Articular chondrocyte of knee joint (primary cell): ENCODE results near the gene RBM4B. TPM values are rescaled to one million over a fixed set of nuclear protein-coding genes. Genes with fewer than 3 reads are reported as not detected.

Source experiments
- small RNA-seq: library from RNA; depleted of rRNA; stranded (forward); fragments of <200 nt; gene quantifications from one replicate; pipeline ENCODE3, GENCODE V24; 2012
- total RNA-seq: library from RNA; depleted of rRNA; stranded (reverse); fragments of >200 nt; gene quantifications from 2 replicates; pipeline ENCODE4 v1.2.3, GENCODE V29; 2012

RBM4B gene
- total RNA-seq: 16.9 and 22.2 TPM in 2 replicates

GRCh38 chr11:66677599-66678375 lies at the start of gene RBM4B:
Gene RBM4B, minus strand, starts transcription at chr11:66677887. Its CDS starts 808 bp downstream, at chr11:66677079.

GRCh38 chr11:66638177-66639065 lies 39.3 kb downstream of the RBM4B start, which contains the start of gene RBM4:
Gene RBM4, plus strand, starts transcription at chr11:66638703. Its CDS starts 1,009 bp downstream, at chr11:66639712.

GRCh38 chr11:66616379-66617154 lies 61.1 kb downstream of the RBM4B start, which contains the start of gene RBM14:
Gene RBM14, plus strand, starts transcription at chr11:66616630. Its CDS starts 91 bp downstream, at chr11:66616721.

Small RNAs within 50 kb of the gene (small RNA-seq; reads per million reads assigned to genes)
- gene RN7SL12P (not detected), gene RNU4-39P (not detected)

Other genes with a start within 250 kb of the RBM4B start
- gene MRPL11, start 239.0 kb downstream of the RBM4B start, total RNA-seq: 36.5 and 45.6 TPM in 2 replicates
- gene PELI3, start 211.0 kb downstream of the RBM4B start, total RNA-seq: 8.8 and 10.1 TPM in 2 replicates
- 27.1 and 33.2 TPM in 2 replicates for gene DPP3, start 197.5 kb downstream of the RBM4B start, total RNA-seq
- 37.8 and 52.4 TPM in 2 replicates for gene BBS1, start 167.3 kb downstream of the RBM4B start, total RNA-seq
- 7.7 and 9.5 TPM in 2 replicates for gene ZDHHC24, start 131.8 kb downstream of the RBM4B start, total RNA-seq
- under 0.01 and 0.11 TPM in 2 replicates for gene ACTN3, start 131.0 kb downstream of the RBM4B start, total RNA-seq
- gene CTSF, start 109.3 kb downstream of the RBM4B start, total RNA-seq: 26.3 and 26.8 TPM in 2 replicates
- gene CCDC87, start 84.8 kb downstream of the RBM4B start, total RNA-seq: 0.76 and 0.78 TPM in 2 replicates
- gene CCS, start 84.7 kb downstream of the RBM4B start, total RNA-seq: 27.7 and 39.3 TPM in 2 replicates
- gene RBM14, start 61.3 kb downstream of the RBM4B start, total RNA-seq: 26.5 and 30.6 TPM in 2 replicates
- 84.2 and 86.1 TPM in 2 replicates for gene RBM4, start 39.2 kb downstream of the RBM4B start, total RNA-seq
- 0.43 and 0.91 TPM in 2 replicates for gene SPTBN2, start 51.3 kb upstream of the RBM4B start, total RNA-seq
- gene RCE1, start 165.6 kb upstream of the RBM4B start, total RNA-seq: 8.4 and 9.1 TPM in 2 replicates
- 20.3 and 30.7 TPM in 2 replicates for gene LRFN4, start 179.2 kb upstream of the RBM4B start, total RNA-seq